PC-3 (cell line): ENCODE measurements around the gene APOLD1. TPM values are rescaled to one million over a fixed set of nuclear protein-coding genes. Genes with fewer than 3 reads are reported as not detected.
A peak's percentile ranks its signal among the peaks of the same experiment; 100 is the strongest.

ENCODE experiments used
- ATAC-seq: fragments of 200-7000 bp; cut with Tn5 transposase; 2 replicates; pipeline ENCODE4 v1.9.1; 2020; ENCODE audit warnings: mild to moderate bottlenecking, moderate library complexity
- BruUV-seq: library from RNA; stranded (reverse); fragments of 400-500 nt; replicated peaks from 2 replicates; lab custom pipeline; 2021; lab: Mats Ljungman, UMichigan
- CTCF ChIA-PET: fragments of 300-600 bp; sonication (Branson Sonifier 250); formaldehyde crosslinking; loops from one replicate; lab custom pipeline; 2022; ENCODE audit warnings: antibody characterized with exemption; lab: Charles Lee
- POLR2A ChIA-PET: fragments of 300-600 bp; sonication (Branson Sonifier 250); formaldehyde crosslinking; loops from one replicate; lab custom pipeline; 2022; ENCODE audit warnings: antibody characterized with exemption; ENCODE audit not compliant: unreplicated experiment; lab: Charles Lee
- DNase-seq: peaks from one replicate; pipeline ENCODE4 v3.0.0-alpha.2; 2015
- H2AFZ ChIP-seq: fragments of 300-600 bp; sonication (generic); 2 replicates; pipeline ENCODE4 v1.6.0; 2016; ENCODE audit warnings: antibody characterized with exemption, low read length
- H3F3A ChIP-seq: fragments of 300-600 bp; sonication (generic); one replicate; pipeline ENCODE4 v1.6.0; 2017; ENCODE audit warnings: antibody characterized with exemption, low read length, control low read depth, mild to moderate bottlenecking; ENCODE audit not compliant: unreplicated experiment
- H3K27ac ChIP-seq: fragments of 300-600 bp; sonication (generic); 2 replicates; pipeline ENCODE4 v1.5.1; 2016; ENCODE audit warnings: mild to moderate bottlenecking, low read length
- H3K27me3 ChIP-seq: fragments of 300-600 bp; sonication (generic); 2 replicates; pipeline ENCODE4 v1.6.1; 2016; ENCODE audit warnings: low read length, mixed read lengths
- H3K36me3 ChIP-seq: fragments of 300-600 bp; sonication (generic); 2 replicates; pipeline ENCODE4 v1.6.1; 2016; ENCODE audit warnings: low read depth, mixed run types, low read length, mixed read lengths
- H3K4me1 ChIP-seq: fragments of 300-600 bp; sonication (generic); 2 replicates; pipeline ENCODE4 v1.5.1; 2016; ENCODE audit warnings: low read length; ENCODE audit not compliant: insufficient read depth
- H3K4me2 ChIP-seq: fragments of 300-600 bp; sonication (generic); 2 replicates; pipeline ENCODE4 v1.6.0; 2016; ENCODE audit warnings: low read length
- H3K4me3 ChIP-seq: fragments of 300-600 bp; sonication (generic); 2 replicates; pipeline ENCODE4 v1.5.1; 2016; ENCODE audit warnings: mild to moderate bottlenecking, low read length, mixed read lengths
- H3K79me2 ChIP-seq: fragments of 300-600 bp; sonication (generic); 2 replicates; pipeline ENCODE4 v1.6.1; 2017; ENCODE audit warnings: low read length, mixed read lengths
- H3K9ac ChIP-seq: fragments of 300-600 bp; sonication (generic); 2 replicates; pipeline ENCODE4 v1.6.0; 2016; ENCODE audit warnings: mild to moderate bottlenecking, low read length
- H3K9me2 ChIP-seq: fragments of 300-600 bp; sonication (generic); replicated peaks from 2 replicates; pipeline ENCODE4 v1.6.1; 2016; ENCODE audit warnings: mixed run types, low read length, mixed read lengths
- H3K9me3 ChIP-seq: fragments of 300-600 bp; sonication (generic); 2 replicates; pipeline ENCODE4 v1.6.1; 2016; ENCODE audit warnings: low read length, mixed read lengths
- H4K20me1 ChIP-seq: fragments of 300-600 bp; sonication (generic); 2 replicates; pipeline ENCODE4 v1.6.1; 2016; ENCODE audit warnings: low read length, mixed read lengths
- EZH2 ChIP-seq: fragments of 300-600 bp; sonication (generic); IDR thresholded peaks from one replicate; pipeline ENCODE4 v1.6.1; 2017; ENCODE audit warnings: antibody characterized with exemption, mild to moderate bottlenecking, low read length; ENCODE audit not compliant: unreplicated experiment
- EZH2phosphoT487 ChIP-seq: fragments of 300-600 bp; sonication (generic); IDR thresholded peaks from 2 replicates; pipeline ENCODE4 v1.6.1; 2018; ENCODE audit warnings: mild to moderate bottlenecking, antibody characterized with exemption, low read length, borderline replicate concordance
- intact Hi-C: fragments of 100-400 bp; cut with micrococcal nuclease; formaldehyde crosslinking; loops from 2 replicates; pipeline ENCODE4 v1.9.0; 2023
- total RNA-seq: library from RNA; depleted of rRNA; stranded (reverse); fragments of >200 nt; gene quantifications from 2 replicates; pipeline ENCODE4 v1.2.3, GENCODE V29; 2014
- TF ChIP-seq, protein P1 (sequence below): fragments of 300-600 bp; sonication (generic); conservative IDR thresholded peaks from 2 replicates; pipeline ENCODE4 v1.5.1; 2017; ENCODE audit warnings: antibody characterized with exemption, low read depth, mild to moderate bottlenecking, low read length

APOLD1 gene
- total RNA-seq, 1 experiment from 2014 or later, result 3.5 TPM

DNA sequence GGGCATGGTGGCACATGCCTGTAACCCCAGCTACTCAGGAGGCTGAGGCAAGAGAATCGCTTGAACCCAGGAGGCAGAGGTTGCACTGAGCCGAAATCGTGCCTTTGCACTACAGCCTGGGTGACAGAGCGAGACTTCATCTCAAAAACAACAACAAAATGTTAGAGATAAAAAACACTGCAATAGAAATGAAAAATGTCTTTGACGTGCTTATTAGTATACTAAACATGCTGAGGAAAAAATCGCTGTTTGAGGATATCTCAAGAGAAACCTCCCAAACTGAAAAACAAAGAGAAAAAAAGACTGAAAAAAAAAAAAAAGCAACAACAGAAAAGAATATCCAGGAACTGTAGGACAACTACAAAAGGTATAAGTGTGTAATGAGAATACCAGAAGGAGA is 15.2 kb upstream of the APOLD1 start:
- ChIA-PET POLR2A (no interaction called here), CTCF (no interaction called here)
- Histone ChIP-seq H3K27me3 (no peaks in the 10 kb centered on the region), H3K27ac (no peak overlapping the region), H3K4me3 (no peak overlapping the region), H3K4me2 (no peak overlapping the region), H3K4me1 (no peaks in the 10 kb centered on the region), H3K9ac (no peak overlapping the region), H3F3A (no peaks in the 10 kb centered on the region), H3K9me3 (no peaks in the 10 kb centered on the region), H3K9me2 (no peaks in the 10 kb centered on the region), H3K36me3 (no peaks in the 10 kb centered on the region), H4K20me1 (no peaks in the 10 kb centered on the region), H2AFZ (no peak overlapping the region), H3K79me2 (no peaks in the 10 kb centered on the region)
- no TSS peak for BruUV-seq
- ATAC-seq (no peak), DNase-seq (no peak)
- TF ChIP-seq EZH2 (no peak), EZH2phosphoT487 (no peak)
- TF ChIP-seq, protein P1, sequence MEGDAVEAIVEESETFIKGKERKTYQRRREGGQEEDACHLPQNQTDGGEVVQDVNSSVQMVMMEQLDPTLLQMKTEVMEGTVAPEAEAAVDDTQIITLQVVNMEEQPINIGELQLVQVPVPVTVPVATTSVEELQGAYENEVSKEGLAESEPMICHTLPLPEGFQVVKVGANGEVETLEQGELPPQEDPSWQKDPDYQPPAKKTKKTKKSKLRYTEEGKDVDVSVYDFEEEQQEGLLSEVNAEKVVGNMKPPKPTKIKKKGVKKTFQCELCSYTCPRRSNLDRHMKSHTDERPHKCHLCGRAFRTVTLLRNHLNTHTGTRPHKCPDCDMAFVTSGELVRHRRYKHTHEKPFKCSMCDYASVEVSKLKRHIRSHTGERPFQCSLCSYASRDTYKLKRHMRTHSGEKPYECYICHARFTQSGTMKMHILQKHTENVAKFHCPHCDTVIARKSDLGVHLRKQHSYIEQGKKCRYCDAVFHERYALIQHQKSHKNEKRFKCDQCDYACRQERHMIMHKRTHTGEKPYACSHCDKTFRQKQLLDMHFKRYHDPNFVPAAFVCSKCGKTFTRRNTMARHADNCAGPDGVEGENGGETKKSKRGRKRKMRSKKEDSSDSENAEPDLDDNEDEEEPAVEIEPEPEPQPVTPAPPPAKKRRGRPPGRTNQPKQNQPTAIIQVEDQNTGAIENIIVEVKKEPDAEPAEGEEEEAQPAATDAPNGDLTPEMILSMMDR, result no peak
- intact Hi-C loops, result no loop called here

DNA sequence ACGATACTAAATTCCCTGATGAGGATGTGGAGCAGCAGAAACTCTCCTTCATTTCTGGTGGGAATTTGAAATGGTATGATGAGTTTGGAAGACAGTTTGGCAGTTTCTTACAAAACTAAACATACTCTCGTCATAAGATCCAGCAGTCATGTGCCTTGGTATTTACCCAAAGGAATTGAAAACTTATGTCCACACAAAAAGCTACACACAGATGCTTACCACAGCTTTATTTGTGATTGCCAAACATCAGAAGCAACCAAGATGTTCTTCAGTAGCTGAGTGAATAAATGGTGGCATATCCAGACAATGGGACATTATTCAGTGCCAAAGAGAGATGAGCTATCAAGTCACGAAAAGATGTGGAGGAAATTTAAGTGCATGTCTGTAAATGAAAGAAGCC is 10.7 kb upstream of the APOLD1 start:
- no peaks in the 10 kb centered on the region for H3K79me2 ChIP-seq
- ATAC-seq (no peak), DNase-seq (no peak)
- H3K27ac ChIP-seq, result no peak overlapping the region
- no TSS peak for BruUV-seq
- intact Hi-C loops, result loop anchor here (5.0 kb wide), 1 partner anchor 47 kb away; no protein-coding TSS in a partner anchor
- no peak overlapping the region for H3K4me3 ChIP-seq
- H3K9ac ChIP-seq, result no peak overlapping the region
- no peaks in the 10 kb centered on the region for H3K9me3 ChIP-seq
- H3K4me2 ChIP-seq, result no peak overlapping the region
- peaks cover 21% of the 10 kb centered on the region for H3K4me1 ChIP-seq
- ChIA-PET POLR2A (no interaction called here), CTCF (no interaction called here)
- no peaks in the 10 kb centered on the region for H4K20me1 ChIP-seq
- no peaks in the 10 kb centered on the region for H3K9me2 ChIP-seq
- H3F3A ChIP-seq, result no peaks in the 10 kb centered on the region
- H3K27me3 ChIP-seq, result no peaks in the 10 kb centered on the region
- H2AFZ ChIP-seq, result no peak overlapping the region
- TF ChIP-seq EZH2phosphoT487 (no peak), EZH2 (no peak)
- TF ChIP-seq, protein P1, result no peak
- H3K36me3 ChIP-seq, result no peaks in the 10 kb centered on the region

GRCh38 chr12:12776261-12776660 is 9.2 kb upstream of the APOLD1 start:
- H3K4me1 ChIP-seq, result peaks cover 27% of the 10 kb centered on the region
- no peaks in the 10 kb centered on the region for H3K27me3 ChIP-seq
- intact Hi-C loops, result loop anchor here (5.0 kb wide), 1 partner anchor 49 kb away; no protein-coding TSS in a partner anchor
- POLR2A ChIA-PET, result no interaction called here
- no peaks in the 10 kb centered on the region for H3K36me3 ChIP-seq
- BruUV-seq, result no TSS peak
- no peak overlapping the region for H3K4me3 ChIP-seq
- H3K4me2 ChIP-seq, result no peak overlapping the region
- no peaks in the 10 kb centered on the region for H3F3A ChIP-seq
- ATAC-seq, result 0 out of 2 replicates have a peak, but pooled peaks have one; percentile 31
- no peak overlapping the region for H2AFZ ChIP-seq
- TF ChIP-seq EZH2 (no peak), EZH2phosphoT487 (no peak)
- TF ChIP-seq, protein P1, result no peak
- CTCF ChIA-PET, result interaction anchor here (0.6 kb wide), 1 partner anchor 115 kb away, joined by 3 read pairs; no protein-coding TSS in a partner anchor
- no peaks in the 10 kb centered on the region for H3K79me2 ChIP-seq
- no peak overlapping the region for H3K9ac ChIP-seq
- no peaks in the 10 kb centered on the region for H3K9me3 ChIP-seq
- no peaks in the 10 kb centered on the region for H3K9me2 ChIP-seq
- H3K27ac ChIP-seq, result no peak overlapping the region
- H4K20me1 ChIP-seq, result no peaks in the 10 kb centered on the region
- DNase-seq, result peak; percentile 72
